22Rv1 (cell line): ENCODE measurements around the gene PITPNM3.

Experiments used
- ZFX ChIP-seq: fragments of 450-650 bp; IDR thresholded peaks from 2 replicates; pipeline ENCODE4 v1.6.1; 2017; ENCODE audit warnings: antibody characterized with exemption, borderline replicate concordance
- TF ChIP-seq, protein P1 (sequence below): fragments of 450-650 bp; IDR thresholded peaks from 2 replicates; pipeline ENCODE4 v1.5.1; 2017; ENCODE audit warnings: mild to moderate bottlenecking

DNA sequence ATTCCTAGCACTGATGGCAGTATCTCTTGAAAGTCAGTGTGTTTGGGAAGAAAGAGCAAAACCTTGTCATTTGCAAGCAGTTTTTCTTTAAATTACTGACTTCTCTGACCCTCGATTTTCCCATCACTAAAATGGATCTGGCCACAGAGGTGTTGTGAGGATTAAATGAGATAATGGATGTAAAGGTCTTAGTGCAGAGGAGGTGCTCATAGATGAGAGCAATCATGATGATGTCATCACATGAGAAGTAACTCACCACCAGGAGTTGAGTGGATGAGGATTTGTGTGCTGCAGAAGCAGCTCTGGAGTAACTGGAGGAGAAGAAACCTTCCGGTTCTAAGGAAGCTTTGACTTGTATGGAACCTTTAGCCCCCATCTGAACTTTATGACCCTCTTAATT is 30.6 kb downstream of the PITPNM3 start:
- TF ChIP-seq, protein P1, sequence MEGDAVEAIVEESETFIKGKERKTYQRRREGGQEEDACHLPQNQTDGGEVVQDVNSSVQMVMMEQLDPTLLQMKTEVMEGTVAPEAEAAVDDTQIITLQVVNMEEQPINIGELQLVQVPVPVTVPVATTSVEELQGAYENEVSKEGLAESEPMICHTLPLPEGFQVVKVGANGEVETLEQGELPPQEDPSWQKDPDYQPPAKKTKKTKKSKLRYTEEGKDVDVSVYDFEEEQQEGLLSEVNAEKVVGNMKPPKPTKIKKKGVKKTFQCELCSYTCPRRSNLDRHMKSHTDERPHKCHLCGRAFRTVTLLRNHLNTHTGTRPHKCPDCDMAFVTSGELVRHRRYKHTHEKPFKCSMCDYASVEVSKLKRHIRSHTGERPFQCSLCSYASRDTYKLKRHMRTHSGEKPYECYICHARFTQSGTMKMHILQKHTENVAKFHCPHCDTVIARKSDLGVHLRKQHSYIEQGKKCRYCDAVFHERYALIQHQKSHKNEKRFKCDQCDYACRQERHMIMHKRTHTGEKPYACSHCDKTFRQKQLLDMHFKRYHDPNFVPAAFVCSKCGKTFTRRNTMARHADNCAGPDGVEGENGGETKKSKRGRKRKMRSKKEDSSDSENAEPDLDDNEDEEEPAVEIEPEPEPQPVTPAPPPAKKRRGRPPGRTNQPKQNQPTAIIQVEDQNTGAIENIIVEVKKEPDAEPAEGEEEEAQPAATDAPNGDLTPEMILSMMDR = no peak
- TF ChIP-seq ZFX = no peak
